CD4-positive, alpha-beta T cell (primary cell): ENCODE measurements around the gene STYK1. TPM values are rescaled to one million over a fixed set of nuclear protein-coding genes. Genes with fewer than 3 reads are reported as not detected.
A peak's percentile ranks its signal among the peaks of the same experiment; 100 is the strongest.
"Not testable (repeated sequence)": the region's sequence is repeated elsewhere in the genome, so short reads cannot be mapped to it uniquely, and the experiment has no call there.

Experiments used
- ATAC-seq: fragments of 200-7000 bp; cut with Tn5 transposase; one replicate; pipeline ENCODE4 v1.10.0; 2022; ENCODE audit warnings: mild to moderate bottlenecking; ENCODE audit not compliant: poor library complexity
- CTCF ChIA-PET: fragments of 350-600 bp; sonication (Branson Sonifier 250); formaldehyde crosslinking; loops from one replicate; lab custom pipeline; 2021; ENCODE audit warnings: antibody characterized with exemption, inconsistent platforms; lab: Charles Lee
- POLR2A ChIA-PET: fragments of 350-600 bp; sonication (Branson Sonifier 250); formaldehyde crosslinking; loops from one replicate; lab custom pipeline; 2021; ENCODE audit warnings: antibody characterized with exemption, inconsistent platforms; lab: Charles Lee
- DNase-seq, 14 experiments: peaks; one replicate each; pipeline ENCODE4 v3.0.0-alpha.2; 2013 to 2020; ENCODE audit warnings: mixed read lengths in 2 of 14
- H3K27ac ChIP-seq, 2 donors: one replicate each; pipeline versions ENCODE4 v1.5.1 to v1.7.0; 2013; ENCODE audit warnings: low read length in 2 of 2, low read depth in 1 of 2, mild to moderate bottlenecking in 1 of 2
- H3K27me3 ChIP-seq, 2 experiments: 1 replicate in 1 of 2; 2 replicates in 1 of 2; pipeline versions ENCODE4 v1.6.1 to v1.7.0; 2013; ENCODE audit warnings: low read length in 2 of 2, control low read depth in 1 of 2, mild to moderate bottlenecking in 1 of 2, moderate library complexity in 1 of 2; ENCODE audit not compliant: insufficient read depth in 2 of 2, control insufficient read depth in 1 of 2
- H3K36me3 ChIP-seq: one replicate; pipeline ENCODE4 v1.6.1; 2013; ENCODE audit warnings: low read length, control low read depth; ENCODE audit not compliant: insufficient read depth
- H3K4me1 ChIP-seq: one replicate; pipeline ENCODE4 v1.6.1; 2013; ENCODE audit warnings: low read length, control low read depth; ENCODE audit not compliant: insufficient read depth
- H3K4me3 ChIP-seq: one replicate; pipeline ENCODE4 v1.5.1; 2013; ENCODE audit warnings: mild to moderate bottlenecking, low read length, moderate library complexity
- H3K9me3 ChIP-seq, 2 experiments: 1 replicate in 1 of 2; 2 replicates in 1 of 2; pipeline versions ENCODE4 v1.6.1 to v1.7.0; 2013; ENCODE audit warnings: low read length in 2 of 2, mild to moderate bottlenecking in 2 of 2, control low read depth in 1 of 2, moderate library complexity in 1 of 2; ENCODE audit not compliant: control insufficient read depth in 1 of 2, insufficient read depth in 1 of 2
- H3K27ac Mint-ChIP-seq: one replicate; pipeline ENCODE4 v1.8.0; 2020; ENCODE audit warnings: mixed read lengths
- H3K27me3 Mint-ChIP-seq: one replicate; pipeline ENCODE4 v1.8.0; 2021; ENCODE audit warnings: mixed read lengths
- H3K36me3 Mint-ChIP-seq: one replicate; pipeline ENCODE4 v1.8.0; 2021; ENCODE audit warnings: low read depth, mixed read lengths
- H3K4me1 Mint-ChIP-seq: one replicate; pipeline ENCODE4 v1.8.0; 2021; ENCODE audit warnings: low read depth, mixed read lengths
- H3K4me3 Mint-ChIP-seq: one replicate; pipeline ENCODE4 v1.8.0; 2020; ENCODE audit warnings: mild to moderate bottlenecking, mixed read lengths
- H3K9me3 Mint-ChIP-seq: one replicate; pipeline ENCODE4 v1.8.0; 2020; ENCODE audit warnings: mixed read lengths
- CTCF ChIP-seq: fragments of 200-600 bp; IDR thresholded peaks from one replicate; pipeline ENCODE4 v1.8.0; 2022; ENCODE audit warnings: antibody characterized with exemption, mild to moderate bottlenecking
- intact Hi-C, 2 experiments: fragments of 100-400 bp; cut with DNase I in 1 of 2; cut with micrococcal nuclease in 1 of 2; formaldehyde crosslinking; loops; one replicate each; pipeline versions ENCODE4 v1.15.1 to v1.9.0; 2023 to 2025; cut with DNase I, micrococcal nuclease
- total RNA-seq, 174 experiments: library from RNA in 2 of 174; stranded (reverse) in 2 of 174; gene quantifications; one replicate each; pipeline ENCODE4 v1.2.3 and lab custom pipeline; 2021 to 2026

STYK1 gene
- total RNA-seq, 2 experiments from 2014 or later: not detected

GRCh38 chr12:10584415-10584814 lies 89.4 kb downstream of the STYK1 start:
- Mint-ChIP-seq H3K4me1 (no peaks in the 10 kb centered on the region), H3K9me3 (peaks cover 3% of the 10 kb centered on the region), H3K27me3 (no peaks in the 10 kb centered on the region), H3K36me3 (peaks cover 44% of the 10 kb centered on the region), H3K4me3 (no peak overlapping the region), H3K27ac (no peak overlapping the region)
- H3K36me3 ChIP-seq: no peaks in the 10 kb centered on the region
- no peak overlapping the region for H3K4me3 ChIP-seq
- intact Hi-C loops: no loop called here
- no peak for ATAC-seq
- ChIA-PET CTCF (interaction anchor here (0.6 kb wide), 1 partner anchor 18 kb away, joined by 3 read pairs; no protein-coding TSS in a partner anchor), POLR2A (interaction anchor here (0.7 kb wide), 1 partner anchor 8 kb away, joined by 4 read pairs; no protein-coding TSS in a partner anchor)
- no peaks in the 10 kb centered on the region for H3K4me1 ChIP-seq
- TF ChIP-seq CTCF: no peak
- no peak for DNase-seq
- H3K27me3 ChIP-seq: no peaks in the 10 kb centered on the region
- no peaks in the 10 kb centered on the region for H3K9me3 ChIP-seq
- no peak overlapping the region for H3K27ac ChIP-seq

GRCh38 chr12:10582704-10583103 lies 91.1 kb downstream of the STYK1 start:
- TF ChIP-seq CTCF: no peak
- Mint-ChIP-seq H3K27ac (no peak overlapping the region), H3K4me3 (no peak overlapping the region), H3K36me3 (peaks cover 30% of the 10 kb centered on the region), H3K4me1 (no peaks in the 10 kb centered on the region), H3K27me3 (no peaks in the 10 kb centered on the region), H3K9me3 (peaks cover 3% of the 10 kb centered on the region)
- ATAC-seq (no peak), DNase-seq (peak in 1 of 14 experiments; percentile 28)
- H3K4me3 ChIP-seq: no peak overlapping the region
- intact Hi-C loops: no loop called here
- no peak overlapping the region for H3K27ac ChIP-seq
- H3K4me1 ChIP-seq: no peaks in the 10 kb centered on the region
- ChIA-PET CTCF (no interaction called here), POLR2A (no interaction called here)
- H3K27me3 ChIP-seq: no peaks in the 10 kb centered on the region
- no peaks in the 10 kb centered on the region for H3K36me3 ChIP-seq
- no peaks in the 10 kb centered on the region for H3K9me3 ChIP-seq

- H3K9me3 ChIP-seq, H3K27me3 Mint-ChIP-seq, H3K27ac Mint-ChIP-seq, H3K27ac ChIP-seq, H3K36me3 ChIP-seq, DNase-seq, POLR2A ChIA-PET, H3K4me1 Mint-ChIP-seq, ATAC-seq, H3K9me3 Mint-ChIP-seq, intact Hi-C loops, H3K4me3 ChIP-seq, H3K27me3 ChIP-seq, H3K4me1 ChIP-seq, CTCF ChIA-PET, H3K4me3 Mint-ChIP-seq: not testable (repeated sequence)
- peaks cover 27% of the 10 kb centered on the region for H3K36me3 Mint-ChIP-seq
Measured at GRCh38 chr12:10582133-10582532, 91.7 kb downstream of the STYK1 start.

GRCh38 chr12:10574307-10574706 lies 99.5 kb downstream of the STYK1 start:
- no peaks in the 10 kb centered on the region for H3K27me3 Mint-ChIP-seq
- H3K9me3 Mint-ChIP-seq: no peaks in the 10 kb centered on the region
- POLR2A ChIA-PET: no interaction called here
- intact Hi-C loops: no loop called here
- no peak for DNase-seq
- H3K36me3 ChIP-seq: no peaks in the 10 kb centered on the region
- H3K4me1 Mint-ChIP-seq: no peaks in the 10 kb centered on the region
- H3K4me3 Mint-ChIP-seq: no peak overlapping the region
- no peaks in the 10 kb centered on the region for H3K27me3 ChIP-seq
- H3K4me3 ChIP-seq: no peak overlapping the region
- no peak for ATAC-seq
- H3K27ac Mint-ChIP-seq: no peak overlapping the region
- no peaks in the 10 kb centered on the region for H3K4me1 ChIP-seq
- H3K27ac ChIP-seq: no peak overlapping the region
- no peaks in the 10 kb centered on the region for H3K9me3 ChIP-seq
- no peak for TF ChIP-seq CTCF
- CTCF ChIA-PET: no interaction called here
- no peaks in the 10 kb centered on the region for H3K36me3 Mint-ChIP-seq

GRCh38 chr12:10572021-10572490 lies 101.8 kb downstream of the STYK1 start:
- H3K36me3 ChIP-seq, DNase-seq, H3K27me3 ChIP-seq, H3K4me1 Mint-ChIP-seq, H3K4me3 ChIP-seq, H3K27me3 Mint-ChIP-seq, intact Hi-C loops, H3K4me3 Mint-ChIP-seq, POLR2A ChIA-PET, ATAC-seq, H3K9me3 ChIP-seq, H3K27ac ChIP-seq, H3K27ac Mint-ChIP-seq, CTCF ChIA-PET, H3K36me3 Mint-ChIP-seq, H3K4me1 ChIP-seq, H3K9me3 Mint-ChIP-seq: not testable (repeated sequence)
